SK-N-SH treated with all-trans-retinoic acid at 6 μM for 48 hours (cell line): ENCODE results near the gene PTPRG.

Source experiments
- ARNTL ChIP-seq: fragments of 450-650 bp; formaldehyde crosslinking; IDR thresholded peaks from 2 replicates; pipeline ENCODE4 v1.5.0; 2020; ENCODE audit warnings: low read depth, mild to moderate bottlenecking, moderate library complexity, borderline replicate concordance
- CSRNP3 ChIP-seq: fragments of 250-450 bp; sonication (Bioruptor Pico); IDR thresholded peaks from 2 replicates; pipeline ENCODE4 v1.5.1; 2021; ENCODE audit warnings: mild to moderate bottlenecking, moderate library complexity
- ESRRG ChIP-seq: fragments of 250-450 bp; sonication (Bioruptor Pico); IDR thresholded peaks from 2 replicates; pipeline ENCODE4 v1.6.1; 2021; ENCODE audit warnings: mild to moderate bottlenecking
- ISL1 ChIP-seq: fragments of 250-450 bp; sonication (Bioruptor Pico); IDR thresholded peaks from 2 replicates; pipeline ENCODE4 v2.1.2; 2022; ENCODE audit warnings: mild to moderate bottlenecking, moderate library complexity
- PATZ1 ChIP-seq: fragments of 250-450 bp; sonication (Bioruptor Pico); IDR thresholded peaks from 2 replicates; pipeline ENCODE4 v1.8.0; 2020; ENCODE audit warnings: mild to moderate bottlenecking, moderate library complexity, borderline replicate concordance
- POU6F1 ChIP-seq: fragments of 250-450 bp; sonication (Bioruptor Pico); IDR thresholded peaks from 2 replicates; pipeline ENCODE4 v1.8.0; 2021; ENCODE audit warnings: low read depth, mild to moderate bottlenecking, moderate library complexity, borderline replicate concordance
- PPARA ChIP-seq: fragments of 250-450 bp; sonication (Bioruptor Pico); IDR thresholded peaks from 2 replicates; pipeline ENCODE4 v1.5.0; 2020; ENCODE audit warnings: mild to moderate bottlenecking, borderline replicate concordance
- TCF4 ChIP-seq: fragments of 250-450 bp; sonication (Bioruptor Pico); IDR thresholded peaks from 2 replicates; pipeline ENCODE4 v1.8.0; 2021; ENCODE audit warnings: mild to moderate bottlenecking, moderate library complexity, borderline replicate concordance
- ZFP3 ChIP-seq: fragments of 250-450 bp; sonication (Bioruptor Pico); IDR thresholded peaks from 2 replicates; pipeline ENCODE4 v1.5.0; 2020; ENCODE audit warnings: mild to moderate bottlenecking, moderate library complexity
- ZNF8 ChIP-seq: fragments of 450-650 bp; formaldehyde crosslinking; IDR thresholded peaks from 2 replicates; pipeline ENCODE4 v1.5.0; 2020; ENCODE audit warnings: mild to moderate bottlenecking, moderate library complexity
- TF ChIP-seq, protein P1 (sequence below): fragments of 250-450 bp; sonication (Bioruptor Pico); IDR thresholded peaks from 2 replicates; pipeline ENCODE4 v1.5.1; 2020; ENCODE audit warnings: low read depth, mild to moderate bottlenecking, moderate library complexity

DNA sequence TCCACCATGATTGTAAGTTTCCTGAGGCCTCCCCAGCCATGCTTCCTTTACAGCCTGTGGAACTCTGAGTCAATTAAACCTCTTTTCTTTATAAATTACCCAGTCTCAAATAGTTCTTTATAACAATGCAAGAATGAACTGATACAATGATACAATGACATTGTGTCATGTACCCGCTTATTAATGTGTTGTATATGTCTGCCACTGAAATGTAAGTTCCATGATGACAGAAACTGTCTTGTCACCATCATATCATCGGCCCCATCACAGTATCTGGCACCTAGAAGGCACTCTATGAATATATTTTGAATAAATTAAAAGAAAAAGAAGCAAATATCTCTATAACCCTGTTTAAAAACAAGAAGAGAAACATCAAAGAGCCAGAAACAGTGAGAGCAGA lies 782.4 kb downstream of the PTPRG start:
- TF ChIP-seq ESRRG (CRISPR knock-in tag) (no peak), ARNTL (CRISPR knock-in tag) (no peak), PATZ1 (CRISPR knock-in tag) (no peak), POU6F1 (CRISPR knock-in tag) (no peak), ISL1 (no peak), ZNF8 (CRISPR knock-in tag) (no peak), TCF4 (no peak), PPARA (no peak), ZFP3 (CRISPR knock-in tag) (no peak), CSRNP3 (no peak)
- TF ChIP-seq, protein P1, sequence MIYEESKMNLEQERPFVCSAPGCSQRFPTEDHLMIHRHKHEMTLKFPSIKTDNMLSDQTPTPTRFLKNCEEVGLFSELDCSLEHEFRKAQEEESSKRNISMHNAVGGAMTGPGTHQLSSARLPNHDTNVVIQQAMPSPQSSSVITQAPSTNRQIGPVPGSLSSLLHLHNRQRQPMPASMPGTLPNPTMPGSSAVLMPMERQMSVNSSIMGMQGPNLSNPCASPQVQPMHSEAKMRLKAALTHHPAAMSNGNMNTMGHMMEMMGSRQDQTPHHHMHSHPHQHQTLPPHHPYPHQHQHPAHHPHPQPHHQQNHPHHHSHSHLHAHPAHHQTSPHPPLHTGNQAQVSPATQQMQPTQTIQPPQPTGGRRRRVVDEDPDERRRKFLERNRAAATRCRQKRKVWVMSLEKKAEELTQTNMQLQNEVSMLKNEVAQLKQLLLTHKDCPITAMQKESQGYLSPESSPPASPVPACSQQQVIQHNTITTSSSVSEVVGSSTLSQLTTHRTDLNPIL = no peak
